ENCODE measurements around the gene RNF212. TPM values are rescaled to one million over a fixed set of nuclear protein-coding genes. Genes with fewer than 3 reads are reported as not detected.

Gene RNF212
- total RNA-seq, 1 donor from 2014 or later, result under 0.01 TPM

DNA sequence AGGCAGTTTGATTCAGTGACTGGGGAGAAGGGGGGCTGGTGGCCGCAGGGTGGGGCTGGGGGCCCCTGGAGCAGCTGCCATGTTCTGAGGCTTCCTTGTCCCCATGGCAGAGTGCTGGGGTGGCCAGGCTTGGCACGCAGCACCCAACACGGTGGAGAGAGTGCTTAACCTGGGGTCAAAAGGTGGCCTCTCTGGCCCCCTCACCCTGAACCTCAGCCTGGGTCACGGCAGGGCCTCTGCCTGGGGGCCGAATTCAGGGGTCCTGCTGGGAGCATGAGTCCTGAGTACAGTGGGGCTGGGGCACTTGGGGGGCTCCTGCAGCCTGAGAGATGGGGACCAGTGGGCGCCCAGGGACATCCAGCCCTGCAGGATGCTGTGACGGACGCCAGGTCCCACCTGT lies 82.0 kb downstream of the RNF212 start:
- TF ChIP-seq, protein P1, sequence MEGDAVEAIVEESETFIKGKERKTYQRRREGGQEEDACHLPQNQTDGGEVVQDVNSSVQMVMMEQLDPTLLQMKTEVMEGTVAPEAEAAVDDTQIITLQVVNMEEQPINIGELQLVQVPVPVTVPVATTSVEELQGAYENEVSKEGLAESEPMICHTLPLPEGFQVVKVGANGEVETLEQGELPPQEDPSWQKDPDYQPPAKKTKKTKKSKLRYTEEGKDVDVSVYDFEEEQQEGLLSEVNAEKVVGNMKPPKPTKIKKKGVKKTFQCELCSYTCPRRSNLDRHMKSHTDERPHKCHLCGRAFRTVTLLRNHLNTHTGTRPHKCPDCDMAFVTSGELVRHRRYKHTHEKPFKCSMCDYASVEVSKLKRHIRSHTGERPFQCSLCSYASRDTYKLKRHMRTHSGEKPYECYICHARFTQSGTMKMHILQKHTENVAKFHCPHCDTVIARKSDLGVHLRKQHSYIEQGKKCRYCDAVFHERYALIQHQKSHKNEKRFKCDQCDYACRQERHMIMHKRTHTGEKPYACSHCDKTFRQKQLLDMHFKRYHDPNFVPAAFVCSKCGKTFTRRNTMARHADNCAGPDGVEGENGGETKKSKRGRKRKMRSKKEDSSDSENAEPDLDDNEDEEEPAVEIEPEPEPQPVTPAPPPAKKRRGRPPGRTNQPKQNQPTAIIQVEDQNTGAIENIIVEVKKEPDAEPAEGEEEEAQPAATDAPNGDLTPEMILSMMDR (IDR thresholded peaks at IDR 0.05; ENCODE audit: insufficient read depth, low read length, severe bottlenecking), result no peak
- Histone ChIP-seq H3K4me3 (ENCODE audit: low read depth, low read length) (no peak overlapping the region), H3K27me3 (ENCODE audit: control insufficient read depth, insufficient read depth, low read length) (peaks cover 8% of the 10 kb centered on the region), H3K36me3 (ENCODE audit: control insufficient read depth, insufficient read depth, low read length) (no peaks in the 10 kb centered on the region)
- no peak for DNase-seq (ENCODE audit: low read depth)
- no peak for FAIRE-seq

DNA sequence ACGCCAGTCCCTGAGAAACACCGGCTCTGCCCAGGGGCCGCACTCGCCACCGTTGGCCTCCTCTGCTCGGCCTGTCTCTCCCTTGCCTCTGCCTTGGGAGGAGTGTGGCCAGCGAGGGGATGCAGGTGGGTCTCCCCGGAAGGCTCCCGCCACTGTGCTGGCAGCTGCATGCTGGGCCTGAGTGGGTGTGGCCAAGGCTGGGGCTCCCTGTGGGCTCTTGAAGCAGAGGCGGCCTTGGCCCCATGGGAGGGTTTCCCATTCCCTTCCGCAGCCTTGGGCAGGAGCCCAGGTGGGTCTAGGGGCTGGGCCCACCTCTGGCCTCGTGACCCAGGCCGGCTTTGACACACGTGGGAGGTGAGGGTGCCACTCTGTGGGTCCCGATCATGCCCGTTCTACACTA lies 82.8 kb downstream of the RNF212 start:
- TF ChIP-seq, protein P1 (IDR thresholded peaks at IDR 0.05; ENCODE audit: insufficient read depth, low read length, severe bottlenecking), result no peak
- H3K36me3 ChIP-seq (ENCODE audit: control insufficient read depth, insufficient read depth, low read length), result peaks cover under 1% of the 10 kb centered on the region
- no peak overlapping the region for H3K4me3 ChIP-seq (ENCODE audit: low read depth, low read length)
- FAIRE-seq, result no peak
- no peak for DNase-seq (ENCODE audit: low read depth)
- peaks cover 8% of the 10 kb centered on the region for H3K27me3 ChIP-seq (ENCODE audit: control insufficient read depth, insufficient read depth, low read length)

DNA sequence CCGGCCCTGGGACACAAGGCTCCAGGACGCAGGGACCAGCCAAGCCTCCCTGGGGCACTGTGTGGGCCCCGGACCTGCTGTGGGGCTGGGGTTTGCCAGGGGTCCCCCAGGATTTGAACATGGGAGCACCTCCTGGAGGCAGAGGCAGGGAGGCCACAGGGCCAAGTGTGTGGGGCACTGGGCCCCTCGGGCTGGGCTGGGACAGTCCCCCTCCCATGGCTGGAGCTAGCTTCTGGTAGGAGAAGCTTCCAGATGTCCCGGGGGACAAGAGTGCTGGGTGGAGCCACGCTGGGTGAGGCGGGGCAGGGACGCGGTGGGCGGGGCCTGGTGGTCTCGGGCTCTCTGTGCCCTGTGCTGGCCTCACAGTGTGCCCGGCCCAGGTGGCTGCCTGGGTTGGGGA lies 83.3 kb downstream of the RNF212 start:
- no peak for FAIRE-seq
- peaks cover 8% of the 10 kb centered on the region for H3K27me3 ChIP-seq (ENCODE audit: control insufficient read depth, insufficient read depth, low read length)
- DNase-seq (ENCODE audit: low read depth), result no peak
- H3K4me3 ChIP-seq (ENCODE audit: low read depth, low read length), result no peak overlapping the region
- peaks cover 5% of the 10 kb centered on the region for H3K36me3 ChIP-seq (ENCODE audit: control insufficient read depth, insufficient read depth, low read length)
- TF ChIP-seq, protein P1 (IDR thresholded peaks at IDR 0.05; ENCODE audit: insufficient read depth, low read length, severe bottlenecking), result no peak

DNA sequence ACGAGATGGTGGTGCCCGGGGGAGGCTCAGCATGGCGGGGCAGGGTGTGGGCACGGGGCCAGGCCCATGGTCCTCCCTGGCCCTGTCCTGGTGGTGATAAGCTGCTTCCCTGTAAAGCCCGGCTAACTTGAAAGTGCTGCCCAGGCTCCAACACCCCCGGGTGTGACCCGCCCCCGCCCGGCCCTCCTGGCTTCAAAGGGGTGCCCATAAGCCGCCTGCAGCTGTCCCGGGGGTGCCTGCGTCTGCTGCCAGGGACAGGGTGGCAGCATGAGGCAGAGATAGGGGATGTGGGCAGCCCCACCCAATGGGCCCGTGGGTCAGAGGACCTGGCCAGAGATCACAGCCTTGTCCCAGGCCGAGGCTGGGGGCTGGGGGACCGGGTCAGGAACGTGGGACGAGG lies 83.8 kb downstream of the RNF212 start:
- no peak overlapping the region for H3K4me3 ChIP-seq (ENCODE audit: low read depth, low read length)
- TF ChIP-seq, protein P1 (IDR thresholded peaks at IDR 0.05; ENCODE audit: insufficient read depth, low read length, severe bottlenecking), result no peak

DNA sequence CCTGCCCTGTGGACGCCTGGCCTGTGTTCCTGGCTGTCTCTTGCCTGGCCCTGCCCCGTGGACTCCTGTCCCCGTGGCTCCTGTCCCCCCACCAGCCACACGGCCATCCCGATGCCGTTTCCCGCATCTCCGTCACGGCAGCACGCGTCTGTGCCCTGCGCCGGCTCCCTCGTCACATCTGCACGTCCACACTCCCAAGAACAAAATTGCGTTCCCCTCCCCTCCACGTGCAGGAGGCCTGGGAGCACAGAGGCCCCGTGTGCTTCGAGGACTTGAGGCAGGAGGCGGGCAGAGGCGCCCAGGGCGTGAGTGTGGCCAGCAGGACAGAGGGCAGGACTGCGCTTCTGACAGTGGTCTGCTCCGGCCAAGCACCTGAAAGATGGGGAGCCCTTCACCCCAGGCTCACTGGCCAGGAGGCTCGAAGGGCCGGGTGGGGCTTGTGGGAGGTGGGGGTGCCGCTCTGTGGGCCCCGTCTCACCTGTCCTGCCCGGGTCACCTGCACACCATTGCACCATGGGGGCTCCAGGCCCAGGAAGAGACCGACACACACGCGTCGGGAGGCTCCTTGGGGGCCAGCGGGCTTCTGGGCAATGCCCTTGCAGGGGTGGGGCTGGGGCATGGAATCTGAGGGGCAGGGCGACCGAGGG lies 84.7 kb downstream of the RNF212 start:
- no peak for FAIRE-seq
- TF ChIP-seq, protein P1 (IDR thresholded peaks at IDR 0.05; ENCODE audit: insufficient read depth, low read length, severe bottlenecking), result no peak
- no peak for DNase-seq (ENCODE audit: low read depth)
- peaks cover 5% of the 10 kb centered on the region for H3K36me3 ChIP-seq (ENCODE audit: control insufficient read depth, insufficient read depth, low read length)
- no peak overlapping the region for H3K4me3 ChIP-seq (ENCODE audit: low read depth, low read length)
- H3K27me3 ChIP-seq (ENCODE audit: control insufficient read depth, insufficient read depth, low read length), result peaks cover 8% of the 10 kb centered on the region

More for the DNA sequence above, 83.8 kb downstream of the RNF212 start:
- DNase-seq (ENCODE audit: low read depth), result no peak
- H3K36me3 ChIP-seq (ENCODE audit: control insufficient read depth, insufficient read depth, low read length), result peaks cover 5% of the 10 kb centered on the region
- H3K27me3 ChIP-seq (ENCODE audit: control insufficient read depth, insufficient read depth, low read length), result peaks cover 8% of the 10 kb centered on the region
- no peak for FAIRE-seq

DNA sequence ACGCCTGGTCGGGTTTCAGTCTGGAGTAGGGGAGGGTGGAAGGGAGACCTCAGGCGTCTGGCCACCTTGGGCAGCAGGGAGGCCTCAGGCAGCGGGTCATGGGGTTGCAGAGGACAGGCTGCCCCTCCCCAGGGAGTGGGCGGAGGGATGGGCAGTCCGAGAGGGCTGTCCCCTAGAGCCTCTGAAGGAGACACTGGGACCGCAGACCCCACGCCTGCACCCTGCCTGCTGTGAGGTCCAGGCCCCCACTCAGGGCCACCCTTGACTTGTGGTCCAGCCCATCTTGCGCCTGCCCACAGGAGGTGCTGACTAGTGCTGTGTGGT lies 85.5 kb downstream of the RNF212 start:
- DNase-seq (ENCODE audit: low read depth), result no peak
- Histone ChIP-seq H3K36me3 (ENCODE audit: control insufficient read depth, insufficient read depth, low read length) (peaks cover 5% of the 10 kb centered on the region), H3K27me3 (ENCODE audit: control insufficient read depth, insufficient read depth, low read length) (peaks cover 5% of the 10 kb centered on the region), H3K4me3 (ENCODE audit: low read depth, low read length) (no peak overlapping the region)
- FAIRE-seq, result no peak
- TF ChIP-seq, protein P1 (IDR thresholded peaks at IDR 0.05; ENCODE audit: insufficient read depth, low read length, severe bottlenecking), result no peak

All from bronchial epithelial cell (primary cell).